KMS-11 (cell line): ENCODE measurements around the gene ADAM23.

ENCODE experiments used
- H2AFZ ChIP-seq: fragments of 200-600 bp; sonication (generic); 2 replicates; pipeline ENCODE4 v1.6.1; 2016; ENCODE audit warnings: antibody characterized with exemption, mixed run types, low read depth
- H3K27ac ChIP-seq: fragments of 200-600 bp; sonication (generic); 2 replicates; pipeline ENCODE4 v1.6.1; 2016; ENCODE audit warnings: mild to moderate bottlenecking, mixed run types
- H3K27me3 ChIP-seq: fragments of 200-600 bp; sonication (generic); 2 replicates; pipeline ENCODE4 v1.6.1; 2017; ENCODE audit warnings: mild to moderate bottlenecking, low read depth, mixed run types, moderate library complexity; ENCODE audit not compliant: insufficient read depth
- H3K36me3 ChIP-seq: fragments of 200-600 bp; sonication (generic); 2 replicates; pipeline ENCODE4 v1.6.1; 2017; ENCODE audit warnings: mild to moderate bottlenecking, mixed run types; ENCODE audit not compliant: insufficient read depth
- H3K4me1 ChIP-seq: fragments of 200-600 bp; sonication (generic); 2 replicates; pipeline ENCODE4 v1.6.1; 2016; ENCODE audit warnings: mild to moderate bottlenecking, low read depth, mixed run types; ENCODE audit not compliant: poor library complexity, severe bottlenecking
- H3K4me2 ChIP-seq: fragments of 200-600 bp; sonication (generic); 2 replicates; pipeline ENCODE4 v1.7.0; 2016; ENCODE audit warnings: mild to moderate bottlenecking, mixed run types
- H3K4me3 ChIP-seq: fragments of 200-600 bp; sonication (generic); IDR thresholded peaks from 2 replicates; pipeline ENCODE4 v1.6.1; 2017; ENCODE audit warnings: low read depth, low read length, mixed read lengths; ENCODE audit not compliant: insufficient read depth
- H3K79me2 ChIP-seq: fragments of 200-600 bp; sonication (generic); 2 replicates; pipeline ENCODE4 v1.6.1; 2016; ENCODE audit warnings: low read depth, mixed run types; ENCODE audit not compliant: insufficient read depth
- H3K9ac ChIP-seq: fragments of 200-600 bp; sonication (generic); 2 replicates; pipeline ENCODE4 v1.6.1; 2016; ENCODE audit warnings: mild to moderate bottlenecking, mixed run types
- H4K20me1 ChIP-seq: fragments of 200-600 bp; sonication (generic); 2 replicates; pipeline ENCODE4 v1.6.1; 2016; ENCODE audit warnings: mild to moderate bottlenecking, mixed run types; ENCODE audit not compliant: insufficient read depth
- CTCF ChIP-seq: fragments of 200-600 bp; sonication (generic); conservative IDR thresholded peaks from 2 replicates; pipeline ENCODE4 v1.6.1; 2017; ENCODE audit warnings: low read depth, mild to moderate bottlenecking, antibody characterized with exemption, low read length, moderate library complexity, mixed read lengths

ADAM23 gene

GRCh38 chr2:206430452-206430851 lies 12.9 kb upstream of the ADAM23 start:
- Histone ChIP-seq H3K4me3 (no peak overlapping the region), H2AFZ (no peak overlapping the region), H3K27ac (no peak overlapping the region), H3K79me2 (no peaks in the 10 kb centered on the region), H3K27me3 (no peaks in the 10 kb centered on the region), H3K4me2 (no peak overlapping the region), H4K20me1 (no peaks in the 10 kb centered on the region), H3K4me1 (no peaks in the 10 kb centered on the region), H3K9ac (no peak overlapping the region), H3K36me3 (no peaks in the 10 kb centered on the region)
- no peak for TF ChIP-seq CTCF

- H3K4me1 ChIP-seq, result no peaks in the 10 kb centered on the region
- no peak overlapping the region for H3K4me3 ChIP-seq
- H3K79me2 ChIP-seq, result no peaks in the 10 kb centered on the region
- H3K9ac ChIP-seq, result no peak overlapping the region
- TF ChIP-seq CTCF, result no peak
- H3K36me3 ChIP-seq, result no peaks in the 10 kb centered on the region
- no peak overlapping the region for H3K27ac ChIP-seq
- H3K4me2 ChIP-seq, result no peak overlapping the region
- H3K27me3 ChIP-seq, result no peaks in the 10 kb centered on the region
- no peak overlapping the region for H2AFZ ChIP-seq
- H4K20me1 ChIP-seq, result no peaks in the 10 kb centered on the region
These were observed 11.9 kb upstream of the ADAM23 start for GRCh38 chr2:206431439-206431838.

- Histone ChIP-seq H3K4me3 (no peak overlapping the region), H2AFZ (no peak overlapping the region), H3K4me2 (no peak overlapping the region), H3K36me3 (no peaks in the 10 kb centered on the region), H3K9ac (no peak overlapping the region), H3K27me3 (no peaks in the 10 kb centered on the region), H3K4me1 (no peaks in the 10 kb centered on the region), H3K79me2 (no peaks in the 10 kb centered on the region), H3K27ac (no peak overlapping the region), H4K20me1 (no peaks in the 10 kb centered on the region)
- no peak for TF ChIP-seq CTCF
These were observed 10.9 kb upstream of the ADAM23 start for GRCh38 chr2:206432193-206433082.

GRCh38 chr2:206433190-206433589 lies 10.1 kb upstream of the ADAM23 start:
- Histone ChIP-seq H2AFZ (no peak overlapping the region), H3K4me3 (no peak overlapping the region), H3K27me3 (no peaks in the 10 kb centered on the region), H3K36me3 (no peaks in the 10 kb centered on the region), H3K4me2 (no peak overlapping the region), H3K4me1 (no peaks in the 10 kb centered on the region), H3K27ac (no peak overlapping the region), H4K20me1 (no peaks in the 10 kb centered on the region), H3K9ac (no peak overlapping the region), H3K79me2 (no peaks in the 10 kb centered on the region)
- no peak for TF ChIP-seq CTCF
